ENCODE measurements around the gene PDGFC. TPM values are rescaled to one million over a fixed set of nuclear protein-coding genes. Genes with fewer than 3 reads are reported as not detected.

Gene PDGFC
- total and polyA plus RNA-seq, 2 of the 13 experiments (the other 11 are each of a cell fraction or from before 2014, with no cell fraction given): 4.6 to 9.1 TPM

DNA sequence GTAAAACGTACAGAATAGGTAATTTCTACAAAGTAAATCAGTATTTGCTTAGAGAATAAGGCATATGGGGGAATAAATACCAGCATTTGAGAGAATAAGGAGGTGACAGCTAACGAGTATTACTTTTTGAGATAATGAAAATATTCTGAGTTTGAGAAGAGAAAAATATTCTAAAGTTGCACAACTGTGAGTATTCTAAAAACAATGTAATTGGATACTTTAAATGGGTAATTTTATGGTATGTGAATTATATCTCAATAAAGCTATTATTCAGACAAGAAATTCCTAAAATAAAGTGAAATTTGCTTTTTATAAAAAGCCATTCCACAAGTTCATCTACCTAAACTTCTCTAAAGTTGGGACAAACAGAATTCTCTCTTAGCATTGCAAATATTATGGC lies 62.6 kb downstream of the PDGFC start:
- Histone ChIP-seq H3K4me1 (ENCODE audit: insufficient read depth, low read length) (no peaks in the 10 kb centered on the region), H2AFZ (ENCODE audit: low read length) (no peak overlapping the region), H3K4me2 (ENCODE audit: low read depth, low read length) (no peak overlapping the region), H3K27ac (ENCODE audit: extremely low read length, insufficient read depth, low read length) (no peak overlapping the region), H3K4me3 (replicated peaks in 1 of 3; ENCODE audit: insufficient read depth in 1 of 3, low read depth in 2 of 3, low read length in 3 of 3) (no peak overlapping the region), H3K27me3 (ENCODE audit: control insufficient read depth in 1 of 2, insufficient read depth in 2 of 2, low read length in 2 of 2) (no peaks in the 10 kb centered on the region), H4K20me1 (ENCODE audit: insufficient read depth, low read length) (no peaks in the 10 kb centered on the region), H3K79me2 (ENCODE audit: insufficient read depth, low read length) (no peaks in the 10 kb centered on the region), H3K36me3 (replicated peaks in 1 of 2; ENCODE audit: control insufficient read depth in 1 of 2, insufficient read depth in 2 of 2, low read length in 2 of 2) (no peaks in the 10 kb centered on the region), H3K9me3 (ENCODE audit: low read length) (peaks cover 12% of the 10 kb centered on the region), H3K9ac (ENCODE audit: insufficient read depth, low read depth, low read length) (no peak overlapping the region)
- TF ChIP-seq CREM (IDR thresholded peaks at IDR 0.05) (no peak), CREM (CRISPR knock-in tag; IDR thresholded peaks at IDR 0.05) (no peak), NRL (CRISPR knock-in tag; IDR thresholded peaks at IDR 0.05; ENCODE audit: borderline replicate concordance) (no peak), LRRFIP1 (CRISPR knock-in tag; conservative IDR thresholded peaks at IDR 0.05) (no peak), NFYC (CRISPR knock-in tag; IDR thresholded peaks at IDR 0.05) (no peak)
- in situ Hi-C loops (cut with HindIII; ENCODE audit: extremely low pct_ligation_motif_present, low pct_unique_long_range_greater_than_20kb): no loop called here
- ChIA-PET POLR2A (no interaction called here), CTCF (ENCODE audit: low intra/inter-chr PET ratio, low total read pairs) (no interaction called here)
- WGBS (ENCODE audit: low lambda C conversion rate): 69% methylated on average over 2 of the region's 2 CpGs
- intact Hi-C loops (cut with micrococcal nuclease; ENCODE audit: unreplicated experiment): no loop called here
- no TSS peak for BruUV-seq (replicated peaks)
- DNase-seq (ENCODE audit: low spot score) (no peak), ATAC-seq (no peak), FAIRE-seq (no peak)

DNA sequence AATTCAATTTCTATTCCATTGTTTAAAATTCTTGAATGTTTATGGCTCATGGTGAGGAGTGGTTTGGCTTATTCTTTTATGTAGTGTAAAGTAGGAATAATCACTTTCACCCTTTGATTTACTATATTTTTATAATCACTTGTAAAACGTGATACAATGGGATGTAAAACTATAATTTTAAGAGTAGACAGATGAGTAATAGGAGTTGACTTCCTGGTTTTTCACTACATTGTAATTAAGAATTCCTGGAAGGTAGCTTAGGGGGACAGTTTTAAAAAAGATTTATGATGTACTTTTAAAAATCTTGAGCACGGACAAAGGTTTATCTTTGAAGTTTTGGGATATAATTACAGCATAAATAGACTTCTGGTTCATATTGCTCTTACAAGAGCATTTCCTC lies 65.3 kb downstream of the PDGFC start:
- FAIRE-seq: no peak
- CTCF ChIA-PET (ENCODE audit: low intra/inter-chr PET ratio, low total read pairs): no interaction called here
- TF ChIP-seq POLR2AphosphoS2 (IDR thresholded peaks at IDR 0.05; ENCODE audit: low read depth, low read length) (no peak), ZNF777 (CRISPR knock-in tag; IDR thresholded peaks at IDR 0.05) (no peak), DMAP1 (CRISPR knock-in tag; IDR thresholded peaks at IDR 0.05) (no peak), ZUFSP (CRISPR knock-in tag; IDR thresholded peaks at IDR 0.05; ENCODE audit: borderline replicate concordance) (no peak), ZXDC (CRISPR knock-in tag; IDR thresholded peaks at IDR 0.05) (no peak), FIP1L1 (IDR thresholded peaks at IDR 0.05; ENCODE audit: borderline replicate concordance, insufficient read depth, low read depth, low read length) (no peak)

More for the DNA sequence above, 65.3 kb downstream of the PDGFC start:
- in situ Hi-C loops (cut with HindIII; ENCODE audit: extremely low pct_ligation_motif_present, low pct_unique_long_range_greater_than_20kb) (no loop called here), intact Hi-C loops (cut with micrococcal nuclease; ENCODE audit: unreplicated experiment) (no loop called here)
- no peak overlapping the region for H3K4me2 ChIP-seq (ENCODE audit: low read depth, low read length)
- POLR2A ChIA-PET: no interaction called here
- no peaks in the 10 kb centered on the region for H3K27me3 ChIP-seq (ENCODE audit: control insufficient read depth in 1 of 2, insufficient read depth in 2 of 2, low read length in 2 of 2)
- no peak overlapping the region for H3K27ac ChIP-seq (ENCODE audit: extremely low read length, insufficient read depth, low read length)
- no peaks in the 10 kb centered on the region for H3K4me1 ChIP-seq (ENCODE audit: insufficient read depth, low read length)
- no peak for DNase-seq (ENCODE audit: low spot score)
- no peak for ATAC-seq
- no peak overlapping the region for H2AFZ ChIP-seq (ENCODE audit: low read length)
- 93% methylated on average over 2 of the region's 2 CpGs for WGBS (ENCODE audit: low lambda C conversion rate)
- H3K4me3 ChIP-seq (replicated peaks in 1 of 3; ENCODE audit: insufficient read depth in 1 of 3, low read depth in 2 of 3, low read length in 3 of 3): no peak overlapping the region
- no peaks in the 10 kb centered on the region for H3K79me2 ChIP-seq (ENCODE audit: insufficient read depth, low read length)
- H4K20me1 ChIP-seq (ENCODE audit: insufficient read depth, low read length): no peaks in the 10 kb centered on the region
- BruUV-seq (replicated peaks): no TSS peak
- no peaks in the 10 kb centered on the region for H3K36me3 ChIP-seq (replicated peaks in 1 of 2; ENCODE audit: control insufficient read depth in 1 of 2, insufficient read depth in 2 of 2, low read length in 2 of 2)
- no peaks in the 10 kb centered on the region for H3K9me3 ChIP-seq (ENCODE audit: low read length)
- H3K9ac ChIP-seq (ENCODE audit: insufficient read depth, low read depth, low read length): no peak overlapping the region

Data from HepG2 (cell line).